SH-SY5Y (cell line): ENCODE results near the gene IKZF1.

Experiments
- GATA2 ChIP-seq: IDR thresholded peaks from 2 replicates; pipeline ENCODE4 v1.6.1; 2011; ENCODE audit warnings: mild to moderate bottlenecking, low read depth, low read length
- GATA3 ChIP-seq: IDR thresholded peaks from 2 replicates; pipeline ENCODE4 v1.6.1; 2011; ENCODE audit warnings: low read depth, mild to moderate bottlenecking, low read length, moderate library complexity

DNA sequence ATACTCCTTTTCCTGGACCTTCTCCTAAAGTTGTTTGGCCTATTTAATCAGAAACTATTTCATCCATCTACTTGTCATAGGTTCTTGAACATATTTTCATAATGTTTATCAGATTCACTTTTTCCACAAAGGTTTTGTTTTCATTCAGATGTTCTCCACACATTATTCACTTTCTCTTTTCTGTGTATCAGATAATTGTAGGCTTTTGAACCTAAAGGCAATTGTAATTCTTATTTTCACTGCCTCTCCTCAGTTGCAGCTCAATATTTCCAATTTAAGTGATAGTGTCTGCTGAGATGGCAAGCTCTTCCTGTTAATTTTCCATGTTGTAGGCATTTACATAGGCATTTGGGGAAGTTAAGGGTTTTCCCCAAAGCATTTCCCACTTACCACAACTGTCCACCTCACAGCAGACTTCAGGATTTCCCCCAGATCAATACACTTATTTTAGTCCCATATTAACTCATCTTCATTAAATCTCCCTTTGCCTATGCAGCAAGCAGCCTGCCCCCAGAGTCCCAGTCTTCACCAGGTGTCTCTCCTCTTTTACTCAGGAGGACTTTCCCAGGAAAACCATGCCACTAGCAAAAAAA, 12.3 kb upstream of the IKZF1 start:
- TF ChIP-seq GATA2 (no peak), GATA3 (no peak)
